ENCODE data around the gene ST3GAL3.

The ST3GAL3 gene

GRCh38 chr1:43857163-43857562 is 149.8 kb downstream of the ST3GAL3 start:
- TF ChIP-seq MAX (IDR thresholded peaks at IDR 0.05; ENCODE audit: low read depth, low read length) (no peak), CTCF (IDR thresholded peaks at IDR 0.05; ENCODE audit: low read depth, low read length) (no peak), MYC (IDR thresholded peaks at IDR 0.05; ENCODE audit: low read depth, low read length) (no peak), POLR2A (IDR thresholded peaks at IDR 0.05; ENCODE audit: extremely low read depth, insufficient read length) (no peak)
- H3K4me3 ChIP-seq (ENCODE audit: low read depth, low read length), result no peak overlapping the region
- no peak for DNase-seq (ENCODE audit: low read depth)

- no peak for DNase-seq (ENCODE audit: low read depth)
- TF ChIP-seq POLR2A (IDR thresholded peaks at IDR 0.05; ENCODE audit: extremely low read depth, insufficient read length) (no peak), CTCF (IDR thresholded peaks at IDR 0.05; ENCODE audit: low read depth, low read length) (no peak), MYC (IDR thresholded peaks at IDR 0.05; ENCODE audit: low read depth, low read length) (no peak), MAX (IDR thresholded peaks at IDR 0.05; ENCODE audit: low read depth, low read length) (no peak)
- H3K4me3 ChIP-seq (ENCODE audit: low read depth, low read length), result no peak overlapping the region
Measured at GRCh38 chr1:43858324-43858723, 151.0 kb downstream of the ST3GAL3 start.

- no peak for TF ChIP-seq POLR2A (IDR thresholded peaks at IDR 0.05; ENCODE audit: extremely low read depth, insufficient read length)
- TF ChIP-seq MYC (IDR thresholded peaks at IDR 0.05; ENCODE audit: low read depth, low read length), result no peak
- TF ChIP-seq CTCF (IDR thresholded peaks at IDR 0.05; ENCODE audit: low read depth, low read length), result no peak
- no peak for TF ChIP-seq MAX (IDR thresholded peaks at IDR 0.05; ENCODE audit: low read depth, low read length)
- DNase-seq (ENCODE audit: low read depth), result no peak
- H3K4me3 ChIP-seq (ENCODE audit: low read depth, low read length), result no peak overlapping the region
Measured at GRCh38 chr1:43861337-43861736, 154.0 kb downstream of the ST3GAL3 start.

- DNase-seq (ENCODE audit: low read depth), result no peak
- TF ChIP-seq MYC (IDR thresholded peaks at IDR 0.05; ENCODE audit: low read depth, low read length) (no peak), MAX (IDR thresholded peaks at IDR 0.05; ENCODE audit: low read depth, low read length) (no peak), CTCF (IDR thresholded peaks at IDR 0.05; ENCODE audit: low read depth, low read length) (no peak)
- no peak overlapping the region for H3K4me3 ChIP-seq (ENCODE audit: low read depth, low read length)
Measured at GRCh38 chr1:43861988-43862735, 154.8 kb downstream of the ST3GAL3 start.

- TF ChIP-seq POLR2A (IDR thresholded peaks at IDR 0.05; ENCODE audit: extremely low read depth, insufficient read length), result no peak
- TF ChIP-seq MYC (IDR thresholded peaks at IDR 0.05; ENCODE audit: low read depth, low read length), result no peak
- no peak for TF ChIP-seq MAX (IDR thresholded peaks at IDR 0.05; ENCODE audit: low read depth, low read length)
- TF ChIP-seq CTCF (IDR thresholded peaks at IDR 0.05; ENCODE audit: low read depth, low read length), result no peak
- no peak overlapping the region for H3K4me3 ChIP-seq (ENCODE audit: low read depth, low read length)
- no peak for DNase-seq (ENCODE audit: low read depth)
Measured at GRCh38 chr1:43864111-43865045, 157.0 kb downstream of the ST3GAL3 start.

Measured in NB4 (cell line).